Activated T-helper 1 cell treated with anti-CD3 and anti-CD28 coated beads, Interleukin-2, amount 50 U/mL, for 16 hours (primary cell): ENCODE measurements around the gene TSC1.

Experiments used
- DNase-seq, 2 donors: peaks; one replicate each; pipeline ENCODE4 v3.0.0-alpha.2; 2020; ENCODE audit warnings: low read depth in 1 of 2, low spot score in 1 of 2

The TSC1 gene

GRCh38 chr9:132892400-132892799 lies 52.0 kb downstream of the TSC1 start:
- no peak for DNase-seq

GRCh38 chr9:132888151-132888550 lies 56.3 kb downstream of the TSC1 start:
- DNase-seq = no peak

GRCh38 chr9:132887181-132888120 lies 57.0 kb downstream of the TSC1 start:
- DNase-seq = no peak

- DNase-seq = no peak
Measured at GRCh38 chr9:132886334-132886725, 58.1 kb downstream of the TSC1 start.

GRCh38 chr9:132885720-132886333 lies 58.6 kb downstream of the TSC1 start:
- no peak for DNase-seq

GRCh38 chr9:132883349-132884294 lies 60.8 kb downstream of the TSC1 start:
- no peak for DNase-seq

GRCh38 chr9:132882616-132883015 lies 61.8 kb downstream of the TSC1 start:
- DNase-seq = no peak

- DNase-seq = no peak
Measured at GRCh38 chr9:132881826-132882225, 62.6 kb downstream of the TSC1 start.

- no peak for DNase-seq
Measured at GRCh38 chr9:132880324-132880661, 64.1 kb downstream of the TSC1 start.

GRCh38 chr9:132879457-132880323 lies 64.7 kb downstream of the TSC1 start:
- no peak for DNase-seq

- peak in 1 of 2 donors; percentile 7 for DNase-seq
Measured at GRCh38 chr9:132878695-132879456, 65.5 kb downstream of the TSC1 start, which contains the start of gene SPACA9. Gene SPACA9 (plus strand): TSS chr9:132878898. CDS start chr9:132883948, 5,050 bp downstream.

- peak; percentile 49 to 71 for DNase-seq
Measured at GRCh38 chr9:132877824-132878694, 66.4 kb downstream of the TSC1 start, which contains the start of gene AK8. Gene AK8 (minus strand): TSS chr9:132878284. CDS start chr9:132878255, 29 bp downstream.

GRCh38 chr9:132877458-132877823 lies 67.0 kb downstream of the TSC1 start:
- no peak for DNase-seq

- no peak for DNase-seq
Measured at GRCh38 chr9:132876849-132877248, 67.6 kb downstream of the TSC1 start.

GRCh38 chr9:132875159-132875558 lies 69.3 kb downstream of the TSC1 start:
- no peak for DNase-seq

- DNase-seq = no peak
Measured at GRCh38 chr9:132873403-132873802, 71.0 kb downstream of the TSC1 start.

GRCh38 chr9:132869266-132869665 lies 75.2 kb downstream of the TSC1 start:
- no peak for DNase-seq

GRCh38 chr9:132866898-132867297 lies 77.5 kb downstream of the TSC1 start:
- DNase-seq = no peak

- no peak for DNase-seq
Measured at GRCh38 chr9:132864691-132865090, 79.7 kb downstream of the TSC1 start.
